ENCODE data around the gene COL9A2. TPM values are rescaled to one million over a fixed set of nuclear protein-coding genes. Genes with fewer than 3 reads are reported as not detected.

The COL9A2 gene
- total RNA-seq, result 7.2 TPM

DNA sequence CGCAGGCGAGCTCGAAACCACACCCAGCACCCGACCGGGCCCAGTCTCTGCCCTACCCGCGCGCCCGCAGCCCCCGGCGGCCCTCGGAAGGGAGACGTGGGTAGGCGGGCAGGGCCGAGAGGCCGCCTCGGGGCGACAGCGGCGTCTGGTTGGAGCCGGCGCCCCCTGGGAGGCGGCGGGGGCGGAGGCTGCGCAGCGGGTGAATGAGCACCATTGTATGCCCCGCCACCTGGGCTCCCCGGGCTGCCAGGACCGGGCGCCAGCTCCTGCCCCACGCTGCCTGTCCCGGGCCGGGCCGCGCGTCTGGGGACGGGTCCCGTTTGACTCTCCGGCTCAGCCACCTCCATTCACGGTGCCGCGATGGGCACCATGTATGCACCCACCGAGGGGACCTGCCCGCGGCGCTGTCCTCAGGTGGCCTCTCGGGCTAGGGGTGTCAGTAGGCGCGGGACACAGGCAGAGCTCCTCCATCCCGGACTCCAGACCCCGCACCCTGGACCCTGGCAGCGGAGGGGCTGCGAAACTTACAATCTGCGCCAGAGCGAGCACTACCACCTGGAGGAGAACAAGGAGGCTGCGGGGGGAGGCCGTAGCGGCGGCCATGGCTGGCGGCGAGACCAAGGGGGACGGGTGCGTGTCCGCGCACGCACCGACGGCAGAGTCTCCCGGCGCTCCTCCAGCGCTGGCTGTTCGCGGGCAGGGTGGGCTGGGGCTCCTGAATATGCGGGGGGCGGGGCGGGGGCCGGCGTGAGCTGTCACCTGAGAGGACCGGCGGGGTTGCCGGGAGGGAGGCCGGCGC, at the start of gene COL9A2:
Gene COL9A2 (minus strand): TSS at position 692 of the 799 bp plus-strand sequence. CDS start 89 bp downstream, at position 603.

DNA sequence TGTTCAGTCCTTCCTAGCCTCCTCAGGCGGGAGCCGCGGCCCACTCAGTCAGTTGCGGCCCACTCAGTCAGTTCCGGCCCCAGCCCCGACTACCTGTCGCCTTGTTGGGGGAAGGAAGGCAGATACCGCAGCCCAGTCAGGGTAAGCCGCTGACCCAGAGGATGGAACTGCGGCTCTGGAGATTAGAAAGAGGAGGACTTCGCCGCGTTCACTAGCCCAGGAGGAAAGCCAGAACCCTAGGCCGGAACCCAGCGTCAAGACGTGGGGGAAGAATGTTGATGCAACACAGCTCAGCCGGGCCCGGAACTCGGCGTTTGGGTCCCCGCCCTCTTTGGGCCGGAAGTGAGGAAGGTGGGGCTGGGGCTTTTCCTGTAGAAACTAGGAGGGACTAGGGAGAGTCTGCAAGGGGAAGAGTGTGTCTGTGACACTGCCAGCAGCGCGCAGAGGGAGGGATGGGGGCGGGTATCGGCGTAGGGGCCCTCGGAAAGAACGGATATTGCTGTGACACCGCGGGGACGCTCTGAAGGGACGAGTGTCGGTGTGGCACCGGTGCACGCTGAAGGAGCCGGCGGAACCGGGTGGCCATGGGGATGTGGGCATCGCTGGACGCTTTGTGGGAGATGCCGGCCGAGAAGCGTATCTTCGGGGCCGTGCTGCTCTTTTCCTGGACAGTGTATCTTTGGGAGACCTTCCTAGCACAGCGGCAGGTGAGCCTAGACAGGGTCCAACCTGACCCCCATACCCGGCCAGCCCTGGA, 59.2 kb downstream of the COL9A2 start, which contains the start of gene ZMPSTE24:
Gene ZMPSTE24 (plus strand): TSS at position 549 of the 757 bp plus-strand sequence. CDS start 36 bp downstream, at position 585.

Other genes with a start within 250 kb of the COL9A2 start
- 65.5 TPM for gene PPT1, start 220.0 kb downstream of the COL9A2 start, total RNA-seq
- 83.7 TPM for gene RLF, start 155.9 kb downstream of the COL9A2 start, total RNA-seq
- not detected for gene TMCO2, start 69.3 kb downstream of the COL9A2 start, total RNA-seq
- 51.4 TPM for gene ZMPSTE24, start 59.0 kb downstream of the COL9A2 start, total RNA-seq
- gene SMAP2, start 56.4 kb upstream of the COL9A2 start, total RNA-seq, result 46.8 TPM
- gene ZFP69B, start 133.2 kb upstream of the COL9A2 start, total RNA-seq, result 10.6 TPM
- gene ZFP69, start 160.0 kb upstream of the COL9A2 start, total RNA-seq, result 12.0 TPM
- gene EXO5, start 191.5 kb upstream of the COL9A2 start, total RNA-seq, result 29.5 TPM
- gene ZNF684, start 214.4 kb upstream of the COL9A2 start, total RNA-seq, result 7.4 TPM

All from diencephalon (tissue), 1 donor.